Transverse colon (tissue), 4 donors: ENCODE results near the gene TCEAL7. TPM values are rescaled to one million over a fixed set of nuclear protein-coding genes. Genes with fewer than 3 reads are reported as not detected.
"Not testable (repeated sequence)": the region's sequence is repeated elsewhere in the genome, so short reads cannot be mapped to it uniquely, and the experiment has no call there.

Experiments
- DNase-seq: peaks from one replicate; pipeline ENCODE4 v3.0.0-alpha.2; 2019
- H3K27ac ChIP-seq, 4 donors: fragments of 200-600 bp; sonication (generic); 2 replicates each; pipeline ENCODE4 v1.5.1; 2016 to 2018; ENCODE audit warnings: inconsistent platforms in 4 of 4
- H3K27me3 ChIP-seq: fragments of 200-600 bp; sonication (generic); 2 replicates; pipeline ENCODE4 v1.5.1; 2017; ENCODE audit warnings: inconsistent platforms
- H3K36me3 ChIP-seq, 4 donors: fragments of 200-600 bp; sonication (generic); 2 replicates each; pipeline ENCODE4 v1.5.1; 2017 to 2019; ENCODE audit warnings: inconsistent platforms in 4 of 4
- H3K4me1 ChIP-seq, 4 donors: fragments of 200-600 bp; sonication (generic); 2 replicates each; pipeline ENCODE4 v1.5.1; 2017 to 2020; ENCODE audit warnings: inconsistent platforms in 4 of 4
- H3K4me3 ChIP-seq, 4 donors: fragments of 200-600 bp; sonication (generic); 1 replicate in 1 of 4; 2 replicates in 3 of 4; pipeline versions ENCODE4 v1.5.1 to v1.6.1; 2017 to 2019; ENCODE audit warnings: inconsistent platforms in 4 of 4
- H3K9me3 ChIP-seq, 2 donors: fragments of 200-600 bp; sonication (generic); 2 replicates each; pipeline ENCODE4 v1.5.1; 2017 to 2019; ENCODE audit warnings: inconsistent platforms in 2 of 2
- EP300 ChIP-seq: sonication (generic); formaldehyde crosslinking; IDR thresholded peaks from one replicate; pipeline ENCODE4 v1.6.1; 2017; ENCODE audit warnings: antibody characterized with exemption, low read depth
- POLR2A ChIP-seq: fragments of 450-650 bp; IDR thresholded peaks from one replicate; pipeline ENCODE4 v1.6.1; 2016; ENCODE audit warnings: antibody characterized with exemption, mild to moderate bottlenecking, moderate library complexity
- POLR2AphosphoS5 ChIP-seq, 3 donors: sonication (generic); formaldehyde crosslinking; IDR thresholded peaks; one replicate each; pipeline ENCODE4 v1.6.1; 2016; ENCODE audit warnings: antibody characterized with exemption in 3 of 3
- WGBS, 2 donors: methylation state at CpG; one replicate each; pipeline ENCODE4 v1.1.5; 2018; ENCODE audit warnings: low coverage in 1 of 2; 5-methylcytosine and 5-hydroxymethylcytosine counted together
- in situ Hi-C, 4 donors: fragments of 200-750 bp; cut with MboI; loops; one replicate each; pipeline versions ENCODE4 v1.15.0 to v1.15.1; 2017; ENCODE audit warnings: low sequenced_read_pairs in 3 of 4, low pct_ligation_motif_present in 1 of 4, low pct_unique_long_range_greater_than_20kb in 1 of 4
- intact Hi-C: fragments of 100-400 bp; cut with DNase I; formaldehyde crosslinking; loops from one replicate; pipeline ENCODE4 v1.15.1; 2023; ENCODE audit warnings: low total_unique reads
- total RNA-seq, 4 donors: library from RNA; depleted of rRNA; stranded (reverse); fragments of >200 nt; gene quantifications; one replicate each; pipeline ENCODE4 v1.1.0, GENCODE V29; 2016
- TF ChIP-seq, protein P1 (sequence below), 5 experiments: fragments of 200-600 bp in 3 of 5; fragments of 450-650 bp in 2 of 5; sonication (generic) in 3 of 5; IDR thresholded peaks; 1 replicate in 2 of 5; 2 replicates in 3 of 5; pipeline ENCODE4 v1.5.1; 2016 to 2017; ENCODE audit warnings: antibody characterized with exemption in 5 of 5, inconsistent platforms in 3 of 5, mild to moderate bottlenecking in 2 of 5, moderate library complexity in 1 of 5

Gene TCEAL7, protein sequence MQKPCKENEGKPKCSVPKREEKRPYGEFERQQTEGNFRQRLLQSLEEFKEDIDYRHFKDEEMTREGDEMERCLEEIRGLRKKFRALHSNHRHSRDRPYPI
- total RNA-seq: 1 to 10 TPM in 3 of 4 donors, not detected in 1; 2.8 to 3.7 (median 3.5) TPM

DNA sequence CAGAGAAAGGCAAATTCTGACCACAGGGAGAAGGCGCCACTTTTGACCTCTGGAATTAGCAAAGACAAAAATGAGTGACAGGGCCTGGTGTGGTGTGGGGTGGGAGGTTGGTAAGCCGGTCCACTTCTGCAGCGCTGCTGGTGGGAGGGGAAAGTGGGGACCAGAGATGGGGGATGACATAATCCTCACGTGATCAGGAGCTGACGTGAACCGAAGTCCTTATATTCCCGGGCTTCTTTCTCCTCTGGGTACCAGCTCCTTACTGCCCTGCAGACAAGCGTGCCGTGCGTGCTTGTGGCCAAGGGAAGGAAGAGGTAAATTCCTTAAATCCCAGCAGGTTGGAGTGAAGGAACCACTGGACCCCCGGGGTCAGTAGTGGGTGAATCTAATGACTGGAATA, at the start of gene TCEAL7:
TCEAL7 (plus strand) TSS at position 249 of the 400 bp plus-strand sequence. CDS start 1,165 bp downstream, outside the sequence.
- no peaks in the 10 kb centered on the region for H3K27me3 ChIP-seq
- intact Hi-C loops: no loop called here
- 66% methylated on average over 11 of the region's 11 CpGs; no CpG with 5 or more reads in 1 of the 2 donors for WGBS, 2 donors
- H3K9me3 ChIP-seq: no peaks in the 10 kb centered on the region
- no peaks in the 10 kb centered on the region for H3K36me3 ChIP-seq
- in situ Hi-C loops: loop anchor here in 1 of 4 donors (25.0 kb wide), 1 partner anchor 132 kb away; no protein-coding TSS in a partner anchor
- peak within 1 kb of the TSS in 3 of 4 donors; percentile 13 to 45 (median 28) for H3K27ac ChIP-seq
- H3K4me3 ChIP-seq: peak within 1 kb of the TSS in 2 of 4 donors; percentile 14 to 30
- DNase-seq: no peak
- no peaks in the 10 kb centered on the region for H3K4me1 ChIP-seq
- no peak for TF ChIP-seq EP300
- TF ChIP-seq, protein P1, sequence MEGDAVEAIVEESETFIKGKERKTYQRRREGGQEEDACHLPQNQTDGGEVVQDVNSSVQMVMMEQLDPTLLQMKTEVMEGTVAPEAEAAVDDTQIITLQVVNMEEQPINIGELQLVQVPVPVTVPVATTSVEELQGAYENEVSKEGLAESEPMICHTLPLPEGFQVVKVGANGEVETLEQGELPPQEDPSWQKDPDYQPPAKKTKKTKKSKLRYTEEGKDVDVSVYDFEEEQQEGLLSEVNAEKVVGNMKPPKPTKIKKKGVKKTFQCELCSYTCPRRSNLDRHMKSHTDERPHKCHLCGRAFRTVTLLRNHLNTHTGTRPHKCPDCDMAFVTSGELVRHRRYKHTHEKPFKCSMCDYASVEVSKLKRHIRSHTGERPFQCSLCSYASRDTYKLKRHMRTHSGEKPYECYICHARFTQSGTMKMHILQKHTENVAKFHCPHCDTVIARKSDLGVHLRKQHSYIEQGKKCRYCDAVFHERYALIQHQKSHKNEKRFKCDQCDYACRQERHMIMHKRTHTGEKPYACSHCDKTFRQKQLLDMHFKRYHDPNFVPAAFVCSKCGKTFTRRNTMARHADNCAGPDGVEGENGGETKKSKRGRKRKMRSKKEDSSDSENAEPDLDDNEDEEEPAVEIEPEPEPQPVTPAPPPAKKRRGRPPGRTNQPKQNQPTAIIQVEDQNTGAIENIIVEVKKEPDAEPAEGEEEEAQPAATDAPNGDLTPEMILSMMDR (IDR thresholded peaks at IDR 0.05): no peak
- no peak for TF ChIP-seq POLR2A
- peak in 1 of 3 donors; percentile 19 for TF ChIP-seq POLR2AphosphoS5 (IDR thresholded peaks at IDR 0.05)

DNA sequence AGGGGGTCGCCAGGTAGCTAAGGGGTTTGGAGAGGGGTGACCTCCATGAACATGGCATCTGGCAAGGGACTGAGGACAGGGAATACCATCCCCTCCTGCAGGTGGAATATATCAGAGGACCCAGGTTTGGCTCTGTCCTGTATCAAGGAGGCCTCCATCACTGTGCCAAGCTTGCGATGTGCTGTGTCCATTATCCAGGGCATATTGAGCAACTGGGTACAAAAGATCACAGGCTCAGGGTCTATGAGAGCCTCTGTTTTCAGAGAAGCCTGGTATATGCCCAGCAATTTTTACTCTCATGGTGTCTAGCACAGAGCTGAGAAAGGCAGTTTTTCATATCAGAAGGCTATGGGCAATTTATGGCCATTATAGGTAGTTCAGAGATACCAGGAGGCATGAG, 36.9 kb upstream of the TCEAL7 start:
- Histone ChIP-seq H3K9me3 (no peaks in the 10 kb centered on the region), H3K4me3 (no peak overlapping the region), H3K27ac (no peak overlapping the region), H3K27me3 (no peaks in the 10 kb centered on the region), H3K4me1 (no peaks in the 10 kb centered on the region), H3K36me3 (no peaks in the 10 kb centered on the region)
- 73% methylated on average over 2 of the region's 2 CpGs; no CpG with 5 or more reads in 1 of the 2 donors for WGBS, 2 donors
- intact Hi-C loops: no loop called here
- DNase-seq: no peak
- in situ Hi-C loops: no loop called here
- TF ChIP-seq EP300: no peak
- TF ChIP-seq POLR2AphosphoS5 (IDR thresholded peaks at IDR 0.05): no peak
- no peak for TF ChIP-seq POLR2A
- TF ChIP-seq, protein P1 (IDR thresholded peaks at IDR 0.05): no peak

DNA sequence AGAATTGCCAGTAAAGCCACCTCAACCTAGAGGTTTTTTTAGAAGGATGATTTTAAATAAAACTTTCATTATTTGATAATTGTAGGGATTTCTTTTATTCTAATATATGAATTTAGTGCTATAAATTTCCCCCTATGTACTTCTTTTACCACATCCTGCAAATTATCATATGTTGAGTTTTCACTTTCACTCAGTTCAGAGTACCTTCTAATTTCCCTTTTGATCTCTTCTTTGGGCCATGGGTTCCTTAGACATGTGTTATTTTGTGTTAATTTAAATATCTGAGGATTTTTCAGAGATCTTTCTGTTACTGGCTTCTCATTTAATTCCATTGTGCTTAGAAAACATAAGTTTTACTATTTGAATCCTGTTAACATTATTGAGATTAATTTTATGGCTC, 25.3 kb upstream of the TCEAL7 start:
- DNase-seq: no peak
- TF ChIP-seq, protein P1 (IDR thresholded peaks at IDR 0.05): no peak
- TF ChIP-seq POLR2AphosphoS5 (IDR thresholded peaks at IDR 0.05): no peak
- no peak overlapping the region for H3K4me3 ChIP-seq
- in situ Hi-C loops (no loop called here), intact Hi-C loops (no loop called here)
- H3K4me1 ChIP-seq: no peaks in the 10 kb centered on the region
- H3K27me3 ChIP-seq: no peaks in the 10 kb centered on the region
- H3K36me3 ChIP-seq: no peaks in the 10 kb centered on the region
- H3K27ac ChIP-seq: no peak overlapping the region
- no peaks in the 10 kb centered on the region for H3K9me3 ChIP-seq

DNA sequence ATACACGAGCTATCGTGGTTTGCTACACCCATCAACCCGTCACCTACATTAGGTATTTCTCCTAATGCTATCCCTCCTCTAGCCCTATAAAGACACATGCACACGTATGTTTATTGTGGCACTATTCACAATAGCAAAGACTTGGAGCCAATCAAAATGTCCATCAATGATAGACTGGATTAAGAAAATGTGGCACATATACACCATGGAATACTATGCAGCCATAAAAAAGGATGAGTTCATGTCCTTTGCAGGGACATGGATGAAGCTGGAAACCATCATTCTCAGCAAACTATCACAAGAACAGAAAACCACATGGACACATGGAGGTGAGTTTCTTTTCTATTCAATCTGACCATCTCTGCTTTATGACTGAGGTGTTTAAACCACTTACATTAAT, 24.4 kb upstream of the TCEAL7 start:
- DNase-seq, H3K4me1 ChIP-seq, H3K9me3 ChIP-seq, H3K27ac ChIP-seq, H3K4me3 ChIP-seq, H3K27me3 ChIP-seq, intact Hi-C loops, in situ Hi-C loops, H3K36me3 ChIP-seq: not testable (repeated sequence)
- WGBS, 2 donors: 86 to 96% methylated on average over 3 to 4 of the region's 4 CpGs
